ENCODE measurements around the gene VEZT. TPM values are rescaled to one million over a fixed set of nuclear protein-coding genes. Genes with fewer than 3 reads are reported as not detected.

Gene VEZT
- total and polyA plus RNA-seq, 9 of the 15 experiments (the other 6 are each of a cell fraction or from before 2014, with no cell fraction given) = 16.1 to 61.5 (median 32.6) TPM

DNA sequence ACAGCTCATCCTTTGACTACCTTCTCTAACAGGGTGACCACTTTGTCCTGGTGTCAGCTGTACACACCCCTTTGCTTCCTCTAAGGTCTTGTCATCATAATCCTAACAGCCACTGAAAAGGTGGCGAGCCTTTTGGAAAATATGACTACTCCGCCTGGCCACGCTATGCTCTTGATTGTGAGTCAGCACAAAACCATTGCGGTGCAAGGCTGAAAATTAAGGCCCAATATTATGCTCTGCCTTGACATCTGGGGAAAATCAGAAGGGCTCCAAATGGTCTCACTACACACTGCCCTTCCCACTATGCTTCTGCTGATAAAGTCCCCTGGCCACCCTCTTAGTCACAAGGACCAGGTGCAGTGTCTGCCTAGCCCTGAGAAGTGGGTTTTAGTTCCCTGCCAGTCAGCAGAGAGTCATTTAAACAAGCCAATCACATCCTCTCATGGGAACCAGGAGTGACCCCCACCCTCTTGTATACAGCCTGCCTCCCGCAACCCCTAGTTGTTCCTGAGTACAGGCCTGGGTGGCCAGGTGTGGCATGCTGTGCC is 34.7 kb upstream of the VEZT start (continued):
- TF ChIP-seq, protein P1, sequence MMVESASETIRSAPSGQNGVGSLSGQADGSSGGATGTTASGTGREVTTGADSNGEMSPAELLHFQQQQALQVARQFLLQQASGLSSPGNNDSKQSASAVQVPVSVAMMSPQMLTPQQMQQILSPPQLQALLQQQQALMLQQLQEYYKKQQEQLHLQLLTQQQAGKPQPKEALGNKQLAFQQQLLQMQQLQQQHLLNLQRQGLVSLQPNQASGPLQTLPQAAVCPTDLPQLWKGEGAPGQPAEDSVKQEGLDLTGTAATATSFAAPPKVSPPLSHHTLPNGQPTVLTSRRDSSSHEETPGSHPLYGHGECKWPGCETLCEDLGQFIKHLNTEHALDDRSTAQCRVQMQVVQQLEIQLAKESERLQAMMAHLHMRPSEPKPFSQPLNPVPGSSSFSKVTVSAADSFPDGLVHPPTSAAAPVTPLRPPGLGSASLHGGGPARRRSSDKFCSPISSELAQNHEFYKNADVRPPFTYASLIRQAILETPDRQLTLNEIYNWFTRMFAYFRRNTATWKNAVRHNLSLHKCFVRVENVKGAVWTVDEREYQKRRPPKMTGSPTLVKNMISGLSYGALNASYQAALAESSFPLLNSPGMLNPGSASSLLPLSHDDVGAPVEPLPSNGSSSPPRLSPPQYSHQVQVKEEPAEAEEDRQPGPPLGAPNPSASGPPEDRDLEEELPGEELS (CRISPR knock-in tag; IDR thresholded peaks at IDR 0.05; ENCODE audit: borderline replicate concordance) = no peak
- TF ChIP-seq TOE1 (IDR thresholded peaks at IDR 0.05; ENCODE audit: borderline replicate concordance) (peak; percentile 43; the same call in 1 of the 2 replicates), TOE1 (CRISPR knock-in tag; IDR thresholded peaks at IDR 0.05; ENCODE audit: borderline replicate concordance, low read depth) (no peak), RBM34 (IDR thresholded peaks at IDR 0.05; ENCODE audit: borderline replicate concordance, insufficient read depth, low read length) (no peak), TFAM (CRISPR knock-in tag; conservative IDR thresholded peaks at IDR 0.05) (no peak), ARHGAP35 (IDR thresholded peaks at IDR 0.05; ENCODE audit: partially characterized antibody) (no peak), NFRKB (IDR thresholded peaks at IDR 0.05; ENCODE audit: low read depth) (0 out of 2 replicates have a peak, but pooled peaks have one; percentile 56), CBFA2T2 (conservative IDR thresholded peaks at IDR 0.05) (peak; percentile 59), NCOR1 (IDR thresholded peaks at IDR 0.05) (no peak), L3MBTL2 (IDR thresholded peaks at IDR 0.05) (peak; percentile 37; the same call in 1 of the 2 replicates), ZNF41 (CRISPR knock-in tag; conservative IDR thresholded peaks at IDR 0.05) (no peak), PHB2 (IDR thresholded peaks at IDR 0.05; ENCODE audit: low read depth) (no peak), CXXC5 (CRISPR knock-in tag; IDR thresholded peaks at IDR 0.05) (peak; percentile 59), ZZZ3 (IDR thresholded peaks at IDR 0.05) (no peak), MEF2D (tag; conservative IDR thresholded peaks at IDR 0.05; ENCODE audit: low read depth) (peak; percentile 46; the same call in 1 of the 2 replicates), NFATC3 (IDR thresholded peaks at IDR 0.05) (peak; percentile 96), MBD2 (IDR thresholded peaks at IDR 0.05; ENCODE audit: borderline replicate concordance, low read depth) (no peak), GTF2E2 (tag; IDR thresholded peaks at IDR 0.05) (no peak), THAP12 (CRISPR knock-in tag; IDR thresholded peaks at IDR 0.05) (no peak), PATZ1 (CRISPR knock-in tag; IDR thresholded peaks at IDR 0.05; ENCODE audit: borderline replicate concordance) (no peak), PML (IDR thresholded peaks at IDR 0.05; ENCODE audit: low read length) (no peak)
- TF ChIP-seq, protein P2, sequence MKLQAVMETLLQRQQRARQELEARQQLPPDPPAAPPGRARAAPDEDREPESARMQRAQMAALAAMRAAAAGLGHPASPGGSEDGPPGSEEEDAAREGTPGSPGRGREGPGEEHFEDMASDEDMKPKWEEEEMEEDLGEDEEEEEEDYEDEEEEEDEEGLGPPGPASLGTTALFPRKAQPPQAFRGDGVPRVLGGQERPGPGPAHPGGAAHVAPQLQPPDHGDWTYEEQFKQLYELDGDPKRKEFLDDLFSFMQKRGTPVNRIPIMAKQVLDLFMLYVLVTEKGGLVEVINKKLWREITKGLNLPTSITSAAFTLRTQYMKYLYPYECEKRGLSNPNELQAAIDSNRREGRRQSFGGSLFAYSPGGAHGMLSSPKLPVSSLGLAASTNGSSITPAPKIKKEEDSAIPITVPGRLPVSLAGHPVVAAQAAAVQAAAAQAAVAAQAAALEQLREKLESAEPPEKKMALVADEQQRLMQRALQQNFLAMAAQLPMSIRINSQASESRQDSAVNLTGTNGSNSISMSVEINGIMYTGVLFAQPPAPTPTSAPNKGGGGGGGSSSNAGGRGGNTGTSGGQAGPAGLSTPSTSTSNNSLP (IDR thresholded peaks at IDR 0.05; ENCODE audit: borderline replicate concordance, low read depth, low read length) = 0 out of 2 replicates have a peak, but pooled peaks have one; percentile 28

All from K562 (cell line).